ENCODE results near the gene NEURL1. TPM values are rescaled to one million over a fixed set of nuclear protein-coding genes. Genes with fewer than 3 reads are reported as not detected.
"Not testable (repeated sequence)": the region's sequence is repeated elsewhere in the genome, so short reads cannot be mapped to it uniquely, and the experiment has no call there.

Gene NEURL1
- total and polyA plus RNA-seq, 2 experiments from 2014 or later = 2.7 to 3.5 TPM

GRCh38 chr10:103479135-103479534 lies 14.4 kb upstream of the NEURL1 start, which contains the start of gene CALHM3:
Gene CALHM3 (minus strand): TSS chr10:103479240. CDS start chr10:103479032, 208 bp downstream.
- no peak for DNase-seq (ENCODE audit: low read depth in 1 of 2, low spot score in 1 of 2)
- no peak for TF ChIP-seq CTCF (IDR thresholded peaks at IDR 0.05; ENCODE audit: low read depth, low read length)
- Histone ChIP-seq H3K4me3 (no peak within 1 kb of the TSS), H3K4me1 (ENCODE audit: low read depth) (no peaks in the 10 kb centered on the region), H3K9me3 (ENCODE audit: low read depth) (no peaks in the 10 kb centered on the region), H3K27me3 (no peaks in the 10 kb centered on the region), H3K27ac (no peak within 1 kb of the TSS), H3K36me3 (no peaks in the 10 kb centered on the region)

GRCh38 chr10:103480521-103480920 lies 13.0 kb upstream of the NEURL1 start:
- Histone ChIP-seq H3K4me3 (no peak overlapping the region), H3K36me3 (no peaks in the 10 kb centered on the region), H3K9me3 (ENCODE audit: low read depth) (no peaks in the 10 kb centered on the region), H3K4me1 (ENCODE audit: low read depth) (no peaks in the 10 kb centered on the region), H3K27ac (no peak overlapping the region), H3K27me3 (no peaks in the 10 kb centered on the region)
- TF ChIP-seq CTCF (IDR thresholded peaks at IDR 0.05; ENCODE audit: low read depth, low read length) = no peak
- DNase-seq (ENCODE audit: low read depth in 1 of 2, low spot score in 1 of 2) = peak in 1 of 2 donors; percentile 34

- DNase-seq (ENCODE audit: low read depth in 1 of 2, low spot score in 1 of 2) = peak; percentile 72 to 85
- H3K27ac ChIP-seq = no peak overlapping the region
Measured at GRCh38 chr10:103481974-103482531, 11.5 kb upstream of the NEURL1 start.

GRCh38 chr10:103486635-103487409 lies 6.7 kb upstream of the NEURL1 start:
- not testable (repeated sequence) for H3K36me3 ChIP-seq; H3K4me1 ChIP-seq (ENCODE audit: low read depth); H3K4me3 ChIP-seq; H3K27ac ChIP-seq; H3K27me3 ChIP-seq; DNase-seq (ENCODE audit: low read depth in 1 of 2, low spot score in 1 of 2); H3K9me3 ChIP-seq (ENCODE audit: low read depth)

More at GRCh38 chr10:103481974-103482531, 11.5 kb upstream of the NEURL1 start:
- Histone ChIP-seq H3K4me3 (no peak overlapping the region), H3K27me3 (no peaks in the 10 kb centered on the region), H3K9me3 (ENCODE audit: low read depth) (no peaks in the 10 kb centered on the region), H3K36me3 (no peaks in the 10 kb centered on the region), H3K4me1 (ENCODE audit: low read depth) (no peaks in the 10 kb centered on the region)
- TF ChIP-seq CTCF (IDR thresholded peaks at IDR 0.05; ENCODE audit: low read depth, low read length) = peak; percentile 71

- Histone ChIP-seq H3K36me3 (no peaks in the 10 kb centered on the region), H3K4me3 (no peak overlapping the region), H3K27me3 (peaks cover 9% of the 10 kb centered on the region), H3K27ac (no peak overlapping the region), H3K9me3 (ENCODE audit: low read depth) (no peaks in the 10 kb centered on the region), H3K4me1 (ENCODE audit: low read depth) (no peaks in the 10 kb centered on the region)
- DNase-seq (ENCODE audit: low read depth in 1 of 2, low spot score in 1 of 2) = no peak
- TF ChIP-seq CTCF (IDR thresholded peaks at IDR 0.05; ENCODE audit: low read depth, low read length) = no peak
Measured at GRCh38 chr10:103487410-103487708, 6.1 kb upstream of the NEURL1 start.

- no peak overlapping the region for H3K4me3 ChIP-seq
- no peaks in the 10 kb centered on the region for H3K4me1 ChIP-seq (ENCODE audit: low read depth)
- no peaks in the 10 kb centered on the region for H3K9me3 ChIP-seq (ENCODE audit: low read depth)
- TF ChIP-seq CTCF (IDR thresholded peaks at IDR 0.05; ENCODE audit: low read depth, low read length) = no peak
- DNase-seq (ENCODE audit: low read depth in 1 of 2, low spot score in 1 of 2) = no peak
- peaks cover 44% of the 10 kb centered on the region for H3K27me3 ChIP-seq
- no peak overlapping the region for H3K27ac ChIP-seq
- H3K36me3 ChIP-seq = no peaks in the 10 kb centered on the region
Measured at GRCh38 chr10:103490986-103491314, 2.6 kb upstream of the NEURL1 start.

Measured in cardiac muscle cell (in vitro differentiated cells and primary cell).